Activated CD4-positive, alpha-beta T cell treated with anti-CD3 and anti-CD28 coated beads, Interleukin-2, amount 10 ng/mL, durations not matched to agents 7 days and 5 days (primary cell): ENCODE data around the gene PRR19. TPM values are rescaled to one million over a fixed set of nuclear protein-coding genes. Genes with fewer than 3 reads are reported as not detected.
A peak's percentile ranks its signal among the peaks of the same experiment; 100 is the strongest.

ENCODE experiments used
- CTCF ChIA-PET: fragments of 350-600 bp; sonication (Branson Sonifier 250); formaldehyde crosslinking; loops from one replicate; lab custom pipeline; 2021; ENCODE audit warnings: antibody characterized with exemption; lab: Charles Lee
- POLR2A ChIA-PET: fragments of 350-600 bp; sonication (Branson Sonifier 250); formaldehyde crosslinking; loops from one replicate; lab custom pipeline; 2021; ENCODE audit warnings: antibody characterized with exemption; lab: Charles Lee
- DNase-seq: peaks from one replicate; pipeline ENCODE4 v3.0.0-alpha.2; 2020
- H3K27ac Mint-ChIP-seq: one replicate; pipeline ENCODE4 v1.8.0; 2021; ENCODE audit warnings: mild to moderate bottlenecking, moderate library complexity, mixed read lengths
- H3K27me3 Mint-ChIP-seq: one replicate; pipeline ENCODE4 v1.8.0; 2021; ENCODE audit warnings: mixed read lengths
- H3K36me3 Mint-ChIP-seq: one replicate; pipeline ENCODE4 v1.8.0; 2021; ENCODE audit warnings: low read depth, mixed read lengths
- H3K4me1 Mint-ChIP-seq: one replicate; pipeline ENCODE4 v1.8.0; 2021; ENCODE audit warnings: mixed read lengths
- H3K4me3 Mint-ChIP-seq: one replicate; pipeline ENCODE4 v1.8.0; 2021; ENCODE audit warnings: mild to moderate bottlenecking, moderate library complexity, mixed read lengths
- H3K9me3 Mint-ChIP-seq: one replicate; pipeline ENCODE4 v1.8.0; 2021; ENCODE audit warnings: mixed read lengths
- total RNA-seq, 2 experiments: library from RNA; stranded (reverse); gene quantifications; one replicate each; pipeline ENCODE4 v1.2.3, GENCODE V29; 2021

Gene PRR19
- total RNA-seq, 2 experiments from 2014 or later: 0.54 to 0.62 TPM

- no peaks in the 10 kb centered on the region for H3K36me3 Mint-ChIP-seq
- CTCF ChIA-PET: no interaction called here
- POLR2A ChIA-PET: interaction anchor here (0.6 kb wide), 1 partner anchor 9 kb away, joined by 3 read pairs; no protein-coding TSS in a partner anchor
- no peaks in the 10 kb centered on the region for H3K9me3 Mint-ChIP-seq
- no peak overlapping the region for H3K4me3 Mint-ChIP-seq
- H3K4me1 Mint-ChIP-seq: peaks cover 25% of the 10 kb centered on the region
- DNase-seq: no peak
- H3K27ac Mint-ChIP-seq: no peak overlapping the region
- peaks cover 43% of the 10 kb centered on the region for H3K27me3 Mint-ChIP-seq
Observed at GRCh38 chr19:42313840-42314755, 12.2 kb downstream of the PRR19 start.

- Mint-ChIP-seq H3K4me1 (peaks cover 25% of the 10 kb centered on the region), H3K27me3 (peaks cover 43% of the 10 kb centered on the region), H3K9me3 (no peaks in the 10 kb centered on the region), H3K36me3 (no peaks in the 10 kb centered on the region), H3K4me3 (no peak overlapping the region), H3K27ac (no peak overlapping the region)
- POLR2A ChIA-PET: no interaction called here
- CTCF ChIA-PET: no interaction called here
- DNase-seq: no peak
Observed at GRCh38 chr19:42315024-42315423, 13.1 kb downstream of the PRR19 start.

GRCh38 chr19:42316223-42317211, 14.6 kb downstream of the PRR19 start:
- Mint-ChIP-seq H3K4me1 (peaks cover 25% of the 10 kb centered on the region), H3K36me3 (no peaks in the 10 kb centered on the region), H3K27me3 (peaks cover 36% of the 10 kb centered on the region), H3K27ac (no peak overlapping the region), H3K4me3 (no peak overlapping the region), H3K9me3 (no peaks in the 10 kb centered on the region)
- ChIA-PET CTCF (interaction anchor here (0.9 to 1.1 kb wide), 2 partner anchors 12 to 14 kb away, joined by 3 read pairs; partner anchors contain the start of genes PAFAH1B3 and PRR19), POLR2A (no interaction called here)
- DNase-seq: no peak

- no peaks in the 10 kb centered on the region for H3K9me3 Mint-ChIP-seq
- no peak overlapping the region for H3K4me3 Mint-ChIP-seq
- CTCF ChIA-PET: no interaction called here
- H3K27me3 Mint-ChIP-seq: peaks cover 34% of the 10 kb centered on the region
- POLR2A ChIA-PET: no interaction called here
- H3K36me3 Mint-ChIP-seq: no peaks in the 10 kb centered on the region
- H3K27ac Mint-ChIP-seq: no peak overlapping the region
- H3K4me1 Mint-ChIP-seq: peaks cover 22% of the 10 kb centered on the region
- no peak for DNase-seq
Observed at GRCh38 chr19:42317535-42317934, 15.6 kb downstream of the PRR19 start.

GRCh38 chr19:42322305-42322704, 20.4 kb downstream of the PRR19 start:
- Mint-ChIP-seq H3K27me3 (peaks cover 24% of the 10 kb centered on the region), H3K36me3 (no peaks in the 10 kb centered on the region), H3K27ac (no peak overlapping the region), H3K4me3 (no peak overlapping the region), H3K4me1 (peaks cover 23% of the 10 kb centered on the region), H3K9me3 (no peaks in the 10 kb centered on the region)
- ChIA-PET CTCF (interaction anchor here (0.9 to 1.5 kb wide), 2 partner anchors 119 to 195 kb away, joined by 3 read pairs; no protein-coding TSS in a partner anchor), POLR2A (no interaction called here)
- DNase-seq: no peak

- ChIA-PET POLR2A (no interaction called here), CTCF (interaction anchor here (1.2 to 1.5 kb wide), 2 partner anchors 13 to 197 kb away, joined by 3 read pairs; no protein-coding TSS in a partner anchor)
- Mint-ChIP-seq H3K36me3 (no peaks in the 10 kb centered on the region), H3K4me3 (no peak overlapping the region), H3K4me1 (peaks cover 19% of the 10 kb centered on the region), H3K27me3 (peaks cover 24% of the 10 kb centered on the region), H3K9me3 (no peaks in the 10 kb centered on the region), H3K27ac (no peak overlapping the region)
- DNase-seq: no peak
Observed at GRCh38 chr19:42323473-42323851, 21.5 kb downstream of the PRR19 start.

GRCh38 chr19:42323852-42324654, 22.1 kb downstream of the PRR19 start:
- POLR2A ChIA-PET: no interaction called here
- Mint-ChIP-seq H3K9me3 (no peaks in the 10 kb centered on the region), H3K4me1 (peaks cover 19% of the 10 kb centered on the region), H3K36me3 (no peaks in the 10 kb centered on the region), H3K27ac (no peak overlapping the region), H3K27me3 (peaks cover 24% of the 10 kb centered on the region), H3K4me3 (no peak overlapping the region)
- DNase-seq: no peak
- CTCF ChIA-PET: interaction anchor here (1.2 kb wide), 1 partner anchor 13 kb away, joined by 3 read pairs; no protein-coding TSS in a partner anchor

GRCh38 chr19:42324655-42325307, 22.8 kb downstream of the PRR19 start:
- POLR2A ChIA-PET: no interaction called here
- DNase-seq: no peak
- Mint-ChIP-seq H3K4me3 (peak overlapping the region; percentile 89), H3K4me1 (peaks cover 19% of the 10 kb centered on the region), H3K27ac (peak overlapping the region; percentile 84), H3K9me3 (no peaks in the 10 kb centered on the region), H3K27me3 (peaks cover 24% of the 10 kb centered on the region), H3K36me3 (no peaks in the 10 kb centered on the region)
- CTCF ChIA-PET: no interaction called here

GRCh38 chr19:42325308-42325895, 23.5 kb downstream of the PRR19 start, which contains the start of gene MEGF8:
Gene MEGF8 (plus strand): TSS chr19:42325635. CDS start chr19:42326244, 609 bp downstream.
- Mint-ChIP-seq H3K4me1 (peaks cover 19% of the 10 kb centered on the region), H3K36me3 (no peaks in the 10 kb centered on the region), H3K27ac (peak within 1 kb of the TSS; percentile 84), H3K27me3 (peaks cover 24% of the 10 kb centered on the region), H3K9me3 (no peaks in the 10 kb centered on the region), H3K4me3 (peak within 1 kb of the TSS; percentile 89)
- ChIA-PET POLR2A (no interaction called here), CTCF (no interaction called here)
- peak; percentile 99 for DNase-seq

GRCh38 chr19:42325896-42326771, 24.2 kb downstream of the PRR19 start:
- H3K4me3 Mint-ChIP-seq: peak overlapping the region; percentile 89
- DNase-seq: peak; percentile 28
- peak overlapping the region; percentile 84 for H3K27ac Mint-ChIP-seq
- H3K27me3 Mint-ChIP-seq: peaks cover 22% of the 10 kb centered on the region
- ChIA-PET POLR2A (no interaction called here), CTCF (interaction anchor here (1.4 kb wide), 1 partner anchor 18 kb away, joined by 3 read pairs; no protein-coding TSS in a partner anchor)
- peaks cover 19% of the 10 kb centered on the region for H3K4me1 Mint-ChIP-seq
- H3K36me3 Mint-ChIP-seq: no peaks in the 10 kb centered on the region
- H3K9me3 Mint-ChIP-seq: no peaks in the 10 kb centered on the region
